ENCODE results near the gene MORN1. TPM values are rescaled to one million over a fixed set of nuclear protein-coding genes. Genes with fewer than 3 reads are reported as not detected.

Gene MORN1
- total RNA-seq, 4 donors from 2014 or later: 5.7 to 9.7 (median 7.1) TPM

GRCh38 chr1:2382621-2383361, 8.6 kb downstream of the MORN1 start:
- peak in 1 of 2 donors; percentile 85 for DNase-seq (ENCODE audit: low spot score in 2 of 2)
- intact Hi-C loops (cut with DNase I; ENCODE audit: low total_unique reads): loop anchor here (2.0 kb wide), 1 partner anchor 186 kb away; no protein-coding TSS in a partner anchor
- no peak overlapping the region for H3K4me3 ChIP-seq (ENCODE audit: low read depth, poor library complexity, severe bottlenecking)
- WGBS, 2 donors: 57 to 62% methylated on average over 10 to 13 of the region's 13 CpGs
- no peak for TF ChIP-seq POLR2A (IDR thresholded peaks at IDR 0.05)
- TF ChIP-seq, protein P1, sequence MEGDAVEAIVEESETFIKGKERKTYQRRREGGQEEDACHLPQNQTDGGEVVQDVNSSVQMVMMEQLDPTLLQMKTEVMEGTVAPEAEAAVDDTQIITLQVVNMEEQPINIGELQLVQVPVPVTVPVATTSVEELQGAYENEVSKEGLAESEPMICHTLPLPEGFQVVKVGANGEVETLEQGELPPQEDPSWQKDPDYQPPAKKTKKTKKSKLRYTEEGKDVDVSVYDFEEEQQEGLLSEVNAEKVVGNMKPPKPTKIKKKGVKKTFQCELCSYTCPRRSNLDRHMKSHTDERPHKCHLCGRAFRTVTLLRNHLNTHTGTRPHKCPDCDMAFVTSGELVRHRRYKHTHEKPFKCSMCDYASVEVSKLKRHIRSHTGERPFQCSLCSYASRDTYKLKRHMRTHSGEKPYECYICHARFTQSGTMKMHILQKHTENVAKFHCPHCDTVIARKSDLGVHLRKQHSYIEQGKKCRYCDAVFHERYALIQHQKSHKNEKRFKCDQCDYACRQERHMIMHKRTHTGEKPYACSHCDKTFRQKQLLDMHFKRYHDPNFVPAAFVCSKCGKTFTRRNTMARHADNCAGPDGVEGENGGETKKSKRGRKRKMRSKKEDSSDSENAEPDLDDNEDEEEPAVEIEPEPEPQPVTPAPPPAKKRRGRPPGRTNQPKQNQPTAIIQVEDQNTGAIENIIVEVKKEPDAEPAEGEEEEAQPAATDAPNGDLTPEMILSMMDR (IDR thresholded peaks at IDR 0.05): no peak

DNA sequence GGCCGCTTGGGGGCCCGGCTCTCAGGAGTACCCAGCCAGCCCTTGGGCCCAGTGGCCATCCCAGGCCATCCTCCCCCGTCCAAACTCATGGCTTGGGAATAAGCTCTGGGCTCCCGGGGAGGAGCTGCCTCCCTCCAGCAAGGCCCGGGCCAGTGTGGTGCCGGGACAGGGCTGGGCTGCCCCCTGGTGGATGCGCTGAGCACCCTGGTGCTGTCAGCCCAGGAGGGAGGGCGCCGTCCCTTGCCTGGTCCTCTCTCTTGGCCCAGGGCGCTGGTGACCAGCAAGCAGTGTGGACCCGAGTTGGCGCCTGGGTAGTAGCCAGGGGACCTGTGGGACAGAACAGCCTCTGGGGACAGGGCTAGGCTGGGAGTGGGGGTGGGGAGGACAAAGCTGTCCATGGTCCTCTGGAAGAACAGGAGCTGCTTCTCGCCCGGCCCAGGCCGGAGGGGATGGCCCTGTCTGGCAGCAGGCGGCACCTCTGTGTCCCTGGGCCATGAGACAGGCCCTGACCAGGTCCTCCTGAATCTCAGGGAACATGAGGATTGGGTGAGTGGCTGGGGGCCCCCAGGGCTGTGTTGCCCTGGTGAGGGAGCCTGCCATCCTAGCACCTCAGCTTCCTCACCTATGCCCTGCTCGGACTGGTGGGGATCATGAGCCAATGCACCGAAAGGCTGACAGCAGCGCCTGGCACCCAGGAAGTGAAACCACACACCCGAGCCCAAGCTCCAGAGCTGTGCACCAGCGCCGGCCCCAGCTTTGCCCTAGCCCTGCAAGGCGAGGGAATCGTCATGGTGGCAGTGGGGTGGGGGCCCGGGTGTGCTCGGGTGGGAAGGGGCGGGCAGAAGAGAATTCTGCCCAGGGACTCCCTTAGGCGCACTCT, 9.4 kb downstream of the MORN1 start:
- no peak for TF ChIP-seq POLR2A (IDR thresholded peaks at IDR 0.05)
- TF ChIP-seq, protein P1 (IDR thresholded peaks at IDR 0.05): peak in 1 of 3 donors; percentile 83
- DNase-seq (ENCODE audit: low spot score in 2 of 2): peak; percentile 60 to 96
- WGBS, 2 donors: 30 to 46% methylated on average over 18 to 19 of the region's 28 CpGs
- H3K4me3 ChIP-seq (ENCODE audit: low read depth, poor library complexity, severe bottlenecking): no peak overlapping the region
- intact Hi-C loops (cut with DNase I; ENCODE audit: low total_unique reads): loop anchor here (2.0 kb wide), 1 partner anchor 185 kb away; no protein-coding TSS in a partner anchor

- no peak overlapping the region for H3K4me3 ChIP-seq (ENCODE audit: low read depth, poor library complexity, severe bottlenecking)
- intact Hi-C loops (cut with DNase I; ENCODE audit: low total_unique reads): no loop called here
- WGBS, 2 donors: 81 to 83% methylated on average over 31 to 32 of the region's 32 CpGs
- no peak for TF ChIP-seq POLR2A (IDR thresholded peaks at IDR 0.05)
- TF ChIP-seq, protein P1 (IDR thresholded peaks at IDR 0.05): no peak
- DNase-seq (ENCODE audit: low spot score in 2 of 2): peak in 1 of 2 donors; percentile 80
These were observed 10.3 kb downstream of the MORN1 start for GRCh38 chr1:2380816-2381591.

- H3K4me3 ChIP-seq (ENCODE audit: low read depth, poor library complexity, severe bottlenecking): no peak overlapping the region
- peak in 1 of 2 donors; percentile 74 for DNase-seq (ENCODE audit: low spot score in 2 of 2)
- WGBS, 2 donors: 84 to 89% methylated on average over 23 of the region's 23 CpGs
- intact Hi-C loops (cut with DNase I; ENCODE audit: low total_unique reads): no loop called here
- TF ChIP-seq, protein P1 (IDR thresholded peaks at IDR 0.05): no peak
- TF ChIP-seq POLR2A (IDR thresholded peaks at IDR 0.05): no peak
These were observed 11.5 kb downstream of the MORN1 start for GRCh38 chr1:2379733-2380404.
